ENCODE measurements around the gene LRIG1.

DNA sequence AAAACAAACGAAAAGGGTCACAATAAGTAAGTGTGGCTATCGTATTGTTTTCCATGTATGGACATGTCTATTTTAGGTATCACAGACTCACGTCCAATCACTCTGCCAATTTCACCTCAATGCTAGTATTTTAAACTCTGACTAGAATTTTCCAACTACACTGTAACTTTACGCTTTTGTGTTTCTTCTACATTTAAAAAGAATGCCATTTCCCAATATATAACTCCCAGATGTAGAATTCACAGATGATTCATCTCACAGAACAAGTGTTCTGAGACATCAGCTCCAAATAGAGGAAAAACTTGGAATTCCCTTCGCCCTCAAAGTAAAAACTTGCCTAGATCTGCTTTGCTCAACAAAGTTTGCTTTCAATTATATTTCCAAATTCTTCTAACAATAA, 14.2 kb downstream of the LRIG1 start:
- TF ChIP-seq, protein P1, sequence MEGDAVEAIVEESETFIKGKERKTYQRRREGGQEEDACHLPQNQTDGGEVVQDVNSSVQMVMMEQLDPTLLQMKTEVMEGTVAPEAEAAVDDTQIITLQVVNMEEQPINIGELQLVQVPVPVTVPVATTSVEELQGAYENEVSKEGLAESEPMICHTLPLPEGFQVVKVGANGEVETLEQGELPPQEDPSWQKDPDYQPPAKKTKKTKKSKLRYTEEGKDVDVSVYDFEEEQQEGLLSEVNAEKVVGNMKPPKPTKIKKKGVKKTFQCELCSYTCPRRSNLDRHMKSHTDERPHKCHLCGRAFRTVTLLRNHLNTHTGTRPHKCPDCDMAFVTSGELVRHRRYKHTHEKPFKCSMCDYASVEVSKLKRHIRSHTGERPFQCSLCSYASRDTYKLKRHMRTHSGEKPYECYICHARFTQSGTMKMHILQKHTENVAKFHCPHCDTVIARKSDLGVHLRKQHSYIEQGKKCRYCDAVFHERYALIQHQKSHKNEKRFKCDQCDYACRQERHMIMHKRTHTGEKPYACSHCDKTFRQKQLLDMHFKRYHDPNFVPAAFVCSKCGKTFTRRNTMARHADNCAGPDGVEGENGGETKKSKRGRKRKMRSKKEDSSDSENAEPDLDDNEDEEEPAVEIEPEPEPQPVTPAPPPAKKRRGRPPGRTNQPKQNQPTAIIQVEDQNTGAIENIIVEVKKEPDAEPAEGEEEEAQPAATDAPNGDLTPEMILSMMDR (IDR thresholded peaks at IDR 0.05; ENCODE audit: low read length) = no peak
- TF ChIP-seq EZH2 (optimal IDR thresholded peaks at IDR 0.05; ENCODE audit: low read depth, low read length) (no peak), EZH2phosphoT487 (IDR thresholded peaks at IDR 0.05; ENCODE audit: low read length) (no peak)

Data from MM.1S (cell line).